NCI-H2029 (cell line): ENCODE results near the gene ZYG11B.
"Not testable (repeated sequence)": the region's sequence is repeated elsewhere in the genome, so short reads cannot be mapped to it uniquely, and the experiment has no call there.

ENCODE experiments used
- DNase-seq: peaks from one replicate; lab custom pipeline; 2025; lab: John Stamatoyannopoulos, UW

ZYG11B gene

DNA sequence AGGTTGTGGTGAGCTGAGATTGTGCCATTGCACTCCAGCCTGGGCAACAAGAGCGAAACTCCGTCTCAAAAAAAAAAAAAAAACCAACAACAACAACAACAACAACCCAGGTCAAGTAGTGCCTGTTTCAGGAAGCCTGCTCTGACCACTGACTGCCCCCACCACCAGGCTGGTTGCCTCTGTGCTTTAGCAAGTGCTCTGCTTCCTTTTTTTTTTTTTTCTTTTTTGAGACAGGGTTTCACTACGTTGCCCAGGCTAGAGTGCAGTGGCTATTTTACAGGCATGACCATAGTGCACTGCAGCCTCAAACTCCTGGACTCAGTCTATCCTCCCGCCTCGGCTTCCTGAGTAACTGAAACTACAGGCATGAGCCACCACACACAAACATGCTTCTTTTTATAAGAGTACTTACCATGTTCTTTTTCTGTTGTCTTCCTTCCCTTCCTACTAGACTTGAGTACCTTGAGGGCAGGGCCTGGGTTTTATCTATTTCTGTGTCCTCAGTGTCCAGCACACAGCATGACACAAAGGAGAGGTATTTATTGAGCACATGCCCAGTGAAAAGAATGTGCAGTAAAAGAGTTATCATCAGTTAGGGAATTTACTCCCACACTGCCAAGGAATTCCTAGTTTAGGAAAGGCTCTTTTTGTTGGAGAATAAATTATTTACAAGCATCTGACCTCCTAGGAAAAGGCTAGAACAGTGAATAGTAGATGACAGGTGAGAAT, 18.2 kb upstream of the ZYG11B start:
- DNase-seq, result no peak

DNA sequence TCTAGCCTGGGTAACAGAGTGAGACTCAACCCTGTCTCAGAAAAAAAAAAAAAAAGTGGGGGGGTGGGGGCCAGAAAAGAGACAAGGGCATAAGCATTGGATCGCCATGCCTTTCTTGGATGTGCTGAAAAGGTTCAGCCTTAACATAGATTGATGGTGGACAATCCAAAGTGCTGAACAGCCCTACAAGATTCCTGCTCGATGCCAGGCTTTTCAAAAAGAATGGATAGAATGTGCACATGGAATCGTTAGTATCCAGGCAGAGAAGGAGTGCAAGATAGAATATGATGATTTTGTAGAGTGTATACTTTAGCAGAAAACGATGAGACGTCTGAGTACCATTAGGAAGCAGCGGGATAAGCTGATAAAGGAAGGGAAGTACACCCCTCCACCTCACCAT, 17.2 kb upstream of the ZYG11B start:
- DNase-seq, result no peak

DNA sequence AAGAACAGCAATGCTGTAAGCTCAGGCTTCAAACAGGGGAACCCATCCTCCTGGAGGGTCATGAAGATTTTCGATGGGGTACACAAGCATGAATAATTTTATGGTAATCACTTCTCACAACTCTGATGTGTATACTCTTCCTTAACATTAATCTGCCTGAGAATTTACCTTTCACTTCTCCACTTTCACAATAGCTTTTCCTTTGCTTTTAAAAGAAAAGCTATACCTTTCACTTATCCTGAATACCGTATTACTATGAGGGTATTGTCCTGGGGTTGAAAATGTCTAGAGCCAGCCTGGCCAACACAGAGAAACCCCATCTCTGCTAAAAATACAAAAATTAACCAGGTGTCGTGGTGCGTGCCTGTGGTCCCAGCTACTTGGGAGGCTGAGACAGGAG, 12.7 kb upstream of the ZYG11B start:
- DNase-seq, result no peak

DNA sequence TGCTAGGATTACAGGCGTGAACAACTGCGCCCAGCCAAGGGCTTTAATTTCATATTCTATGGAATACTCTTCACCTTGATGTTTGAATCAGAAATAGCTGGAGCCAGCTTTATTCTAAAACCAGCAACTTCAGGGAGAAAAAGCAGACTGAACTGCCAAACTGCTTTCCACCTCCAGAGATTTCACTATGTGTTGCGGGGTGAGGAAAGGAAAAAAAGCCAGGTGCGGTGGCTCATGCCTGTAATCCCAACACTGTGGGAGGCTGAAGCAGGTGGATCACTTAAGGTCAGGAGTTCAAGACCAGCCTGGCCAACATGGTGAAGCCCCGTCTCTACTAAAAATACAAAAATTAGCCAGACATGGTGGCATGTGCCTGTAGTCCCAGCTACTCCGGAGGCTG, 11.0 kb upstream of the ZYG11B start:
- DNase-seq, result not testable (repeated sequence)

DNA sequence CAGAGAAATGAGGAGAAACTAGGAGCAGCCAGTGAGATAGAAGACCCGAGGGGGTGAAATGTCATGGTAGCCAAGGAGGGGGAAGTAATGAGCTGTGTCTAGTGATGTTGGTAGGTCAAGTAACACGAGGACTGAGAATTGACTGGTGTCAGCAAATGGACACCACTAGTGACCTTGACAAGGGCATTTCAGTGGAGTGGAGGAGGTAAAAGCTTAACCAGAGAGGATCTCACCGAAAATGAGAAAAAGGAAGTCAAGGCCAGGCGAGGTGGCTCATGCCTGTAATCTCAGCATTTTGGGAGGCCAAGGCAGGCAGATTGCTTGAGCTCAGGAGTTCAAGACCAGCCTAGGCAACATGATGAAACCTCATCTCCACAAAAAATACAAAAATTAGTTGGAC, 3.0 kb upstream of the ZYG11B start:
- no peak for DNase-seq

DNA sequence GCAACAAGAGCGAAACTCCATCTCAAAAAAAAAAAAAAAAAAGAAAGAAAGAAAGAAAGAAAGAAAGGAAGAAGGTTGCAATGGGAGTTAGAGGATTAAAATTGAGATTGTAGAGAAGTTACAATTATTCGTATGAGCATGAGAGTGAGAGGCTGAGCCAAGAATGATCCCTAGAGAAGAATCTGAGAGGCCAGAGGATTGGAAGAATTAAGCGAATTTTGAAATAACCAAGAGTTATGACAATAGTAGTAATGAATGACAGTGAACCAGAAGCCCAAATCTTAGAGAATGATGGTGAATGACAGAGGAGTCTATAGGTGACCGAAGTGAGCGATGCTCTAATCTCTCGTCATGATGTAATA, 369 bp upstream of the ZYG11B start:
- DNase-seq, result no peak

DNA sequence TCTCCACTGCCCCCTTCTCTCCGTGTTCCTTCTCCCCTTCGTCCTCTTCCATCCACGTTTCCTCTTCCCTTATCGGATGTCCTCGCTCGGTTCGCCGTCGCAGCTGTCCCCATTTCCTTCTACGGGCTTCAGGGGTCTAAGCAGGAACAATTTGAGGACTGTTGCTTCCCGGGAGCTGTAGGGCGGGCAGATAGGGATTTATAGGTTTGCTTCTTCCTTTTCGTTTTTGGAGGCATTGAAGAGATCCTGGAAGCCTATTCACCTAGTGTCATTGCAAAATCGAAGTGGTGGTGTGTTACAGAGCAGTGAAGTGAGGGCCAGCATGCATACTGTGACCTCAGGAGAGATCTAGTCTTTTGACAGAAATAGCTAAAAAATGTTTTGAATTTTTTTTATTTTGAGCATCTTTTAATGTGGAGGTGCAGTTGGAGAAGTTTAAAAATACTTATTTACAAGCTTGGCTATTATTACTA, 897 bp downstream of the ZYG11B start:
- DNase-seq, result no peak

DNA sequence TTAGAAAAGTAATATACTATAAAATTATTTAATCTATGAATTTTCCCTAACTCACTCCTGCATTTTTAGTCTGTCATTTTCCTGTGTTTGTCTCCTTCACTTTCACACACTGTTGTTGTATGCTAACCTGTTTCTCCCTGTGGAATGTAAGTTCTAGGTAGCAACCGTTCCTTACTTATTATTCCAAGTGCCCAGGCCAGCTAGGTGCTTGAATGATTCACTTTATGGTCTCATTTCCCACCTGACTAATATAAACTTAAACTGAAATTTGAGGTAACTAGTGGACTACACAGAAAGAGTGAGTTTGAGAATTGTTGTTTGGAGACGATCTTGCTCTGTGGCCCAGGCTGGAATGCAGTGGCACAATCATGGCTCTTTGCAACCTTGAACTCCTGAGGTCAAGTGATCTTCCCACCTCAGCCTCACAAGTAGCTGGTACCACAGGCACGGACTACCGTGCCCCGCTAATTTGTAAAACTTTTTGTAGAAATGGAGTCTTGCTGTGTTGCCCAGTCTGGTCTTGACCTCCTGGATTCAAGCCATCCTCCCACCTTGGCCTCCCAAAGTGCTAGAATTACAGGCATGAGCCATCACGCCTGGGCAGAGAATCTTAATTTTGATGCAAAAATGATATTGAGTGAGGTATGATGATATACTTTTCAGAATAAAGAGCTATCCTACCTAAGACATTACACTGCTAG, 1.9 kb downstream of the ZYG11B start:
- no peak for DNase-seq

DNA sequence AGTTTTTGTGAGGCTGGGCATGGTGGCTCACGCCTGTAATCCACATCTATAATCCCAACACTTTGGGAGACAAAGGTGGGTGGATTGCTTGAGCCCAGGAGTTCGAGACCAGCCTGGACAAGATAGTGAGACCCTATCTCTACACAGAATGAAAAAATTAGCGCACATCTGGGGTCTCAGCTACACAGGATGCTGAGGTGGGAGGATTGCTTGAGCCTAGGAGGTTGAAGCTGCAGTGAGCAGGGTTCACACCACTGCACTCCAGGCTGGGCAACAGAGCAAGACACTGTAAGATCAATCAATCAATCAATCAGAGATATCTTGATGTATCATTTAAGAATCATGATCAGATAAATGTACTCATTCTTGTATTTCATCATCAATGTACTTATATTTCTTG, 7.1 kb downstream of the ZYG11B start:
- DNase-seq, result no peak

DNA sequence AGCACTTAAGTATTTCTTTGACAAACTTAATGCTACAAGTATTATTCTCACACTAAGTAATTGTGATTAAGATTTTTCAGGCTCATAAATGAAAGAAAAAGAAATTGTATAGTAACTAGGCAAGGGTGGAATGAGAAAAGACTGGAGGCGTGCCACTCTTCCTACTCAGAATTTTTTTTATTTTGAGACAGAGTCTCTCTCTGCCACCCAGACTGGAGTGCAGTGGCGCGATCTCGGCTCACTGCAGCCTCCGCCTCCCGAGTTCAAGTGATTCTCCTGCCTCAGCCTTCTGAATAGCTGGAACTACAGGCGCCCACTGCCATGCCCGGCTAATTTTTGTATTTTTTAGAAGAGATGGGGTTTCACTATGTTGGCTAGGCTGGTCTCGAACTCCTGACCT, 9.1 kb downstream of the ZYG11B start:
- not testable (repeated sequence) for DNase-seq

DNA sequence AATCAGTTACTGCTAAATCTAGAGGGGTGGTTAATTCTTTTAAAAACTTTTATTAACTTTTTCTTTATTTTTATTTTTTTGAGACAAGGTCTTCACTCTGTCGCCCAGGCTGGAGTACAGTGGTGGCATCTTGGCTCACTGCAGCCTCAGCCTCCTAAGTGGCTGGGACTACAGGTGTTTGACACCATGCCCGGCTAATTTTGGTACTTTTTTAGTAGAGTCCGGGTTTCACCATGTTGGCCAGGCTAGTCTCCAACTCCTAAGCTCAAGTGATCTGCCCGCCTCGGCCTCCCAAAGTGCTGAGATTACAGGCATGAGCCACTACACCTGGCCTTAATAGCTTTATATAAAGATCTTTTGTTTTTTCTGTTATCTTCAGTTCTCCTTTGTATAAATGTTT, 11.9 kb downstream of the ZYG11B start:
- DNase-seq, result no peak

DNA sequence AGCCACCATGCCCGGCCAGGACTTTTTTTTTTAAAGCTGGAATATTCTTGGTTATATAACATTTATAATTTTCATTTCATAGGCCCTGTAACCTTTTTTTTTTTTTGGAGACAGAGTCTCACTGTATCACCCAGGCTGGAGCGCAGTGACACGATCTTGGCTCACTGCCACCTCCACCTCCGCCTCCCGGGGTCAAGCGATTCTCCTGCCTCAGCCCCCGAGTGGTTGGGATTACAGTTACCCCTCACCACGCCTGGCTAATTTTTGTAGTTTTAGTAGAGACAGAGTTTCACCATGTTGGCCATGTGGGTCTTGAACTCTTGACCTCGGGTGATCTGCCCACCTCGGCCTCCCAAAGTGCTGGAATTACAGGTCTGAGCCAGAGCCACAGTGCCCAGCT, 12.6 kb downstream of the ZYG11B start:
- DNase-seq, result no peak

DNA sequence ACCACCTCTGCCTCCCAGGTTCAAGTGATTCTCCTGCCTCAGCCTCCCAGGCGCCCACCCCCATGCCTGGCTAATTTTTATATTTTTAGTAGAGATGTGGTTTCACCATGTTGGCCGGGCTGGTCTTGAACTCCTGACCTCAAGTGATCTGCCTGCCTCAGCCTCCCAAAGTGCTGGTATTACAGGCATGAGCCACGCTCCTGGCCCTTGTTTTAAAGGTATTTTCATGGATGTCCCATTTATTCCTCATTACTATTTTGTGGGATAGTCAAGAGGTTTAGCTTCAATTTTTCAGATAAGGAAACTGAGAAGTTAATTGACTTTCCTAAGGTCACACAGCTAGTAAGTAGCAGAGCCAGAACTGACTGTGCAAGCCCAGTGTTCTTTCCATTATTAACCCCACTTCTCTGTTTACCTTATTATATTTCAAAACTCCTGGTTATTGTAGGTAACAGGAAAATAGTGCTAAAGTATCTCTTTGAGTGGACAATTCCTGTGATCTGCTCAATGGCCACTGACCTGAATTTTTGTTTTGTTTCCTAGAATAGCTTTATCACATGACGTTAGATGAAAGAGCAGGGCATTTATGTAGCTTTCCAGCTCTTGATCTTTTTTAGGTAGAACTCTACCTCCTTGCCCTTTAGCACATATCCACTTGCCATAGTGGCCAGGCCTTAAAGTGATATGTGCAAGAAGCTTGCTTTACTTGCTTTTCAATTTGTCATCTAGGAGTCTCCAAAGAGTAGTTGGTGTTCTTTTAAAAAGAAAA, 13.6 kb downstream of the ZYG11B start:
- DNase-seq, result no peak

DNA sequence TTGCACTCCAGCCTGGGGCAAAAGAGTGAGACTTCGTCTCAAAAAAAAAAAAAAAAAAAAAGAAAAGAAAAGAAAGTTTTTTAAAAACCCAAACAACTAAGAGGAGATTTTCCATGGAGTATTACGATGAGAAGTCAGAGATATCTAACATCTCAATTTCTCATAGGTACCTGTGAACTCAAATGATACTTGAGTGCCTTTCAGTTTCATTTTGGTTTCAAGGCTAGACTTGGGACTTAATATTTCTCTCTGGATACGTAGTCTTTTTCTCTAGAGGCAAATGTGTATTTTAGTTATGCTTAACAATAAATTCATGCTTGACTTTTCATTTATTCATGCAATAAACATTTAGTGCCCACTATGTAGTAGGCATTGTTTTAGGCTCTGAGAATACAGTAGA, 15.0 kb downstream of the ZYG11B start:
- no peak for DNase-seq

DNA sequence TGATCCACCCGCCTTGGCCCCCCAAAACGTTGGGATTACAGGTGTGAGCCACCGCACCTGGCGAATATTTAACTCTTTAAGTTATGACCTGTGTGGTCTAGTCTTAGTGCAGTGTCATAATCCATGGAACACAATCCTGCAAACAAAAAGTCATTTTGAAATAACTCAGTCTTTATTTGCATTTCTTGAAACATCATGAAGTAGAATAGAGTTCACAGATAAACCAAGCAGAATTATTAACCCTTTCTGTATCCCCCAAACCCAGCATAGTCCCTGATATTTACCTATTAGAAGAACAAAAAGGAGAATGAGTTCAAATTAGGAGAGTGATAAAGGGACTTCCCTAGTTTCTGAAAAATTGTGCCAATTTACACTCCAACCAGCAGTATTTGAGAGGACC, 19.9 kb downstream of the ZYG11B start:
- DNase-seq, result no peak

DNA sequence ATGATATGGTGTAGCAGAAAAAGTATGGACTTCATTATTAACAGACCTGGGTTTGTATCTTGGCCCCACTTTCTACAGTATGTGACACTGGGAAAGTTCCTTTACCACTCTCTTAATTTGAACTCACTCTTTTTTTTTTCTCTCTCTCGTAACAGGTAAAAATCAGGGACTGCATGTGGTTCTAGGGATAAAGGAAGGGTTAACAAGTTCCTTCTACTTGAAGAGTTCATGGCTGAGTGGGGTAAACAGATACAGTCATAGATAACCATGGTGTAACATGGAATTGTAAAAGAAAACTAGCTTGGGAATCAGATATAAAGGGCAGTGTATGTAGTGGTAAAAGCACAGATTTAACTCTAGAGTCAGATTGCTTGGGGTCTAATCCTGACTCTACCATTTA, 21.2 kb downstream of the ZYG11B start:
- no peak for DNase-seq

DNA sequence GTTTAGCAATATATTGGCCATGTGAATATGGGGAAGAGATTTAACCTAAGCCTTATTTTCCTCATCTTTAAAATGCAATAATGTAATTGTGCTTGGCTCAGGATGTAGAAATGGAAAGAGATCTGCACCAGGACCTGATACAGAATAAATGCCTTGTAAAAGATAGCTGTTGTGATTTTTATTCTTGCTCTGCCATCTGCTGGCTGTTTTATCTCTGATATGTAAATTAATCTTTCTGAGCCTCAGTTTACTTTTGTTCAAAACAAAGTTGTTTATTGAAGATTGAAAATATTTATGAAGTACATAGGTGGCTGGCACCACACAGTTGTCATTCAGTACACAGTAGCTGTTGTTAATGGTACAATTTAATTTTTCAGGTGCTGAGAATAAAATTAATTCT, 21.9 kb downstream of the ZYG11B start:
- DNase-seq, result no peak

DNA sequence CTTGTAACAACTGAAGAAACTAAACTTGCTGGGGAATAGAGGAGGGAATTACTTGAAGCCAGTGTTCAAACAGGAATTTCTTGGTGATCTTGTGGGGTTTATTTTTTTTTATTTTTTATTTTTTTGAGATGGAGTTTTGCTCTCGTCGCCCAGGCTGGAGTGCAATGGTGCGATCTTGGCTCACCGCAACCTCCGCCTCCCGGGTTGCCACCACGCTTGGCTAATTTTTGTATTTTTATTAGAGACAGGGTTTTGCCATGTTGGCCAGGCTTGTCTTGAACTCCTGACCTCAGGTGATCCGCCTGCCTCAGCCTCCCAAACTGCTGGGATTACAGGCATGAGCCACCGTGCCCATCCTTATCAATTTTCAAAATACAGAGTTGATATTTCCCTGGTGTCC, 23.2 kb downstream of the ZYG11B start:
- not testable (repeated sequence) for DNase-seq

DNA sequence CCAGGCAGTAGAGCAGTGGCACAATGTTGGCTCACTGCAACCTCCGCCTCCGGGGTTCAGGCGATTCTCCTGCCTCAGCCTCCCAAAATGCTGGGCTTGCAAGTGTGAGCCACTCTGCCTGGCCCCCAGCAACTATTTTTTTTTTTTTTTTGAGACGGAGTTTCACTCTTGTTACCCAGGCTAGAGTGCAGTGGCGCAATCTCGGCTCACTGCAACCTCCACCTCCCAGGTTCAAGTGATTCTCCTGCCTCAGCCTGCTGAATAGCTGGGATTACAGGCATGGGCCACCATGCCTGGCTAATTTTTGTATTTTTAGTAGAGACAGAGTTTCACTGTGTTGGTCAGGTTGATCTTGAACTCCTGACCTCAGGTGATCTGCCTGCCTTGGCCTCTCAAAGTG, 23.9 kb downstream of the ZYG11B start:
- DNase-seq, result not testable (repeated sequence)

DNA sequence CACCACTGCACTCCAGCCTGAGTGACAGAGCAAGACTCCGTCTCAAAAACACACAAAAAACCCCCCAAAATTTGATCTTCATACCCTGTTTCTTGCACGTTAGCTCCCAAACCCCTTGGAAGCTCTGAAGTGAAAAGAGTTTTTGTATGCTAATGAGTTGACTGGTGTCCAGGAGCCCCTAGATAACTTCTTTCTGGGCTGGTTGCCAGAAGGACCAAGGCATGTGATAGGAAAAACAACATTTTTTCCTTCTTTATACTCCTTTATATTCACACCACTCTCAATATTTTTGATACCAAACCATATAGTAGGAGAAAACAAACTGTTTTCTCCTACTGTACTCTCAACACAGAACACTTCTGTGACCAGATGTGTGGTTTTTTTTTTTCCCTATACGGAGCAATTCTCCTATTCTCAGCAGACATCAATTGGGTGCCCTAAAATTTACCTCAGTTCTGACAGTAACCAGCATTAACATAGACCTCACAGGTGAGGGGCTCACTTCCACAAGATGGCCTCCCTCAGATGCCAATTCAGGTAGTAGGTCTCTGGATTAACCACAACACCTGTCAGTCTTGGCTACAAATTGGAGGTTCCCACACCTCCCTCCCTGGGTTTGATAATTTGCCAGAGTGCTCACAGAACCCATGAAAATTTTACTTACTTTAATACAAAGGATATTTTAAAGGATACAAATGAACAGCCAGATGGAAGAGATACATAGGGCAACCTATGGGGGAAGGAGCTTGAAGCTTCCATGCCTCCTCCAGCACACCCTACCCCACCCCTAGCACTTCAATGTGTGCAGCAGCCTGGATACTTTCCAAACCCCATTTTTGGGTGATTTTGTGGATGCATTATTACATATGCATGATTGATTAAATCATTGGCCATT, 25.6 kb downstream of the ZYG11B start:
- DNase-seq, result no peak

DNA sequence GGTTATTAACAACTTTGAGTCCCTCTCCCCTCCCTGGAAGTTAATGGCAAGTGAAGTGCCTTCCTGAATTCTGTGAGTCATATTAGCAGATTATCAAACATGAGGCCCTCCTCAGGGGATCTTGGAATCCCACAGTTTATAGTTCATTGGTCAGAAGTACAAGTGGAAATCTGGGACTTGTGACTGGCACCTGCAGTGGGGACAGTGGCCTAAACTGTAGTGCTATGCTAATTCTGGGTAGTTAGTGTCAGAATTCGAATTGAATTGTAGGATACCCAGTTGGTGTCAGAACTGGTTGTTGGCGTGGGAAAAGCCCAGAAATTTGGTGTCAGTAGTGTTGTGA, 26.2 kb downstream of the ZYG11B start:
- DNase-seq, result no peak

DNA sequence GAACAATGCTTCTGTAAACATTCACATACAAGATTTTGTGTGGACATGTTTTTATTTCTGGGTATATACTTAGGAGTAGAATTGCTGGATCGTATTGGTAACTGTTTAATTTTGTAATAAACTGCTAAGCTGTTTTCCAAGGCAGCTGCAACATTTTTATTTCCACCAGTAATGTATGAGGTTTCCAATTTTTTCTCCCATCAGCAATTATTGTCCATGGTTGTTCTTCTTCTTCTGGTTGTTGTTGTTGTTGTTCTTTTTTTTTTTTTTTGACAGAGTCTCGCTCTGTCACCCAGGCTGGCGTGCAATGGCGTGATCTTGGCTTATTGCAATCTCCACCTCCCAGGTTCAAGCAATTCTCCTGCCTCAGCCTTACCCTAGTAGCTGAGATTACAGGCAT, 26.9 kb downstream of the ZYG11B start:
- no peak for DNase-seq
